ENCODE results near the gene CLIP4.

The CLIP4 gene

DNA sequence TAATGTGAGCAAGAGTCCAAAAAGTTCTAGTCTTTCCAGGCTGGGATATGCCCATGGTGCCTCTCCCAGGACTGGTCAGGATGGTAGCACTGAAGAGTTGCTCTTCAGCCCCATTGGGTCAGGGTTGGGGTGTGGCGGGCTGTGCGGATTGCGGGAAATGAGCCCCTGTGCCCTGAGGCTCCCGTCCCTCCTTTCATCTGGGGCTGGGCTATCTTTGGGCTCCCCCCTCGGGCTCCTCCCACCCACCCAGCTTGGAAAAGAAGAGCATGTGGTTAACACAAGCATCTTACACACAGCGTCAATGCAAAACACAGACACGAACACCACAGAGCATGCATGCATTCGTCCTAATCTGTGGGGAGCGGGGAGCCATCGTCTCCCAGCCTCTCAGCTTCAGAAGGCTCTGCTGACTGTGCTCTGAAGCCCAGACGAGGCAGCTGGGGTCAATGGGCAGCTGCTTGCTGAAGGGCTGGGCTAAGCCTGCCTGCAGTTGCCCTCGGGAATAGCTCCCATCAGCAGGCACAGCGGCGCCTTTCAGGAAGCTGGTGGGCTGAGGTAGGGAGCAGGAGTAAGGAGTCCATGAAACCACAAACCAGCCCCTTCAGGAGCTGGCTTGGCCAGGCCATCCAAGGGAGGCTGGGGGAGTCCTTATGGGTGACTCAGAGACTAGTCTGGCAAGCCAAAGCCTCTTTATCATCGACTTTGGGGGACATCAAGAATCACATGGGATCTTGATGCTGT lies 112.9 kb downstream of the CLIP4 start:
- Histone ChIP-seq H3K4me3 (ENCODE audit: low read depth, low read length) (no peak overlapping the region), H3K9me3 (ENCODE audit: control insufficient read depth, insufficient read depth, low read length) (no peaks in the 10 kb centered on the region), H3K36me3 (ENCODE audit: control insufficient read depth, insufficient read depth, low read length) (no peaks in the 10 kb centered on the region), H3K4me1 (ENCODE audit: control insufficient read depth, insufficient read depth, low read length) (no peaks in the 10 kb centered on the region), H3K9ac (ENCODE audit: low read depth, low read length) (no peak overlapping the region), H3K27me3 (ENCODE audit: control insufficient read depth, insufficient read depth, low read length) (no peaks in the 10 kb centered on the region)

DNA sequence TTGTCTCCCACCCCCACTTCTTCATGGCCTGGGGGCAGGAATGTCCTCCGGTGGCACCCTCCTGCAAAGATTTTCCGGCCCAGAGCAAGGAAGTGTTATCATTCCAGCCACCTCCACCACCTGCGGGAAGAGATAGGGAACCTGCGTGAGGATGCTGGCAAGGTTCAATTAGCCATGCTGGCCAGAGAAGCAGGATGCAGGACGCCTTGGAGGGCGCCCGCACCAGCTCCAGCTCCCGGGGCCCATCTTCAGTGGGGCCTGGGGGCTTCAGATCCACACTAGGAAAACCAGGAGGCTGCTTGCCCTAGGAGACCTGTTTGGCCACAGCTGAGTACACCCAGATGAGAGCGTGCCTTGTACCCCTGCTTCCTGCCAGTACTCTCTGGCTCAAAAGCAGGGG lies 113.7 kb downstream of the CLIP4 start:
- no peaks in the 10 kb centered on the region for H3K9me3 ChIP-seq (ENCODE audit: control insufficient read depth, insufficient read depth, low read length)
- H3K27me3 ChIP-seq (ENCODE audit: control insufficient read depth, insufficient read depth, low read length), result no peaks in the 10 kb centered on the region
- no peaks in the 10 kb centered on the region for H3K4me1 ChIP-seq (ENCODE audit: control insufficient read depth, insufficient read depth, low read length)
- H3K4me3 ChIP-seq (ENCODE audit: low read depth, low read length), result no peak overlapping the region
- no peak overlapping the region for H3K9ac ChIP-seq (ENCODE audit: low read depth, low read length)
- no peaks in the 10 kb centered on the region for H3K36me3 ChIP-seq (ENCODE audit: control insufficient read depth, insufficient read depth, low read length)

DNA sequence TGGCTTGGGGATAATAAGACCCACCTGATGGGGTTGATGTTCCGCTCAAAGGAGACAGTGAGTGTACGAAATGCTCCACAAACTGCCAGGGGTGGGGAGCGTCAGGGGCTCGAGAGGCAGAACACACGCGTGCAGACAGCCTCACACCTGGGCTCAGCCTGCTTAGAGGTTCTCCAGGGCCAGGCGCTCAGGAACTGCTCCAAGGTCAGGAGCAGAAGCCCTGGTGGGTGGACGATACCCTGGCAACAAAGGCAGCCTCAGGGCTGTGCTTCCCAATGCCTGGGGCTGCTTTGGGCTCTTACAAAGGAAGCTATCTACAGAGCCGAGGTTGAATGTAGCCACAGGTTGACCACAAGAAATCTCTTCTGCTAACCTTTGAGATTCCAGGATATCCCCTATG lies 114.4 kb downstream of the CLIP4 start:
- no peaks in the 10 kb centered on the region for H3K9me3 ChIP-seq (ENCODE audit: control insufficient read depth, insufficient read depth, low read length)
- H3K36me3 ChIP-seq (ENCODE audit: control insufficient read depth, insufficient read depth, low read length), result no peaks in the 10 kb centered on the region
- H3K27me3 ChIP-seq (ENCODE audit: control insufficient read depth, insufficient read depth, low read length), result no peaks in the 10 kb centered on the region
- no peaks in the 10 kb centered on the region for H3K4me1 ChIP-seq (ENCODE audit: control insufficient read depth, insufficient read depth, low read length)
- no peak overlapping the region for H3K4me3 ChIP-seq (ENCODE audit: low read depth, low read length)
- no peak overlapping the region for H3K9ac ChIP-seq (ENCODE audit: low read depth, low read length)

DNA sequence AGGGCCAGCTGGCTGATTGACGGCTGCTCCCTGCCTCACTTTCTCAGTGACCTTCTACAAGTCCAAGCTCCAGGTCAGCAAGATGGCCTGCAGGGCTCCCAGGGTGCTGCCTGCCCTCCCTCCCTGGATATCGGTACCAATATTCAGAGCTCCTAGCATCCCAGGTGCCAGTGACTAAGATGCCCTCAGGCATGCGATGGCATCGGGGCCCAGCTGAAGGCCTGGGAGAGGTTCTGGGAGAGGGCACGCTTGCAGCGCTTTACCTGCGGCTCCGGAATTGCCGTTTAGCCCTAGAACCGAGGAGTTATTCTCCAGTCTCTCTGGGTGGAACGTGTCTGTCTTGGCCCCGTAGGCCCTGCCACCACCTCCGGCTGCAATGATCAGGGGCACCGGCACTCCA lies 116.8 kb downstream of the CLIP4 start:
- Histone ChIP-seq H3K9me3 (ENCODE audit: control insufficient read depth, insufficient read depth, low read length) (no peaks in the 10 kb centered on the region), H3K27me3 (ENCODE audit: control insufficient read depth, insufficient read depth, low read length) (no peaks in the 10 kb centered on the region), H3K36me3 (ENCODE audit: control insufficient read depth, insufficient read depth, low read length) (no peaks in the 10 kb centered on the region), H3K4me1 (ENCODE audit: control insufficient read depth, insufficient read depth, low read length) (no peaks in the 10 kb centered on the region), H3K4me3 (ENCODE audit: low read depth, low read length) (no peak overlapping the region), H3K9ac (ENCODE audit: low read depth, low read length) (no peak overlapping the region)

DNA sequence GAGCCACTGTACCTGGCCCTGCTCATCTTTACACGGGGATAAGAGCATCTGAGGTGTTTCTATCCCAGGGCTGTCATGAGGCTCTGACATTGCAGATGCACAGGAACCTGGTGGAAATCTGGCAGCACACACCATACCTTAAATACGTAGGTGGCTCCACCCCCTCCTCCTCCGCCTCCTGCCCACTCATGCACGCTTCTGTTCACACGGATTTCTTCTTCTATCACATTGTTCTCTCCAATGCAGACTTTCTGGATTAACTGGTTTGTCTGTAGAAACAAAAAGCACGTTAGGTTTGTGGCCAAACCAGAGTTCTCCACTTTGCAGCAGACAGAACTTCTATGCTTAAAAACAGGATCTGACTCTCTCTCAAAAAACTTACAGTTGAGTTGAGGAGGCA lies 118.2 kb downstream of the CLIP4 start:
- no peak overlapping the region for H3K4me3 ChIP-seq (ENCODE audit: low read depth, low read length)

DNA sequence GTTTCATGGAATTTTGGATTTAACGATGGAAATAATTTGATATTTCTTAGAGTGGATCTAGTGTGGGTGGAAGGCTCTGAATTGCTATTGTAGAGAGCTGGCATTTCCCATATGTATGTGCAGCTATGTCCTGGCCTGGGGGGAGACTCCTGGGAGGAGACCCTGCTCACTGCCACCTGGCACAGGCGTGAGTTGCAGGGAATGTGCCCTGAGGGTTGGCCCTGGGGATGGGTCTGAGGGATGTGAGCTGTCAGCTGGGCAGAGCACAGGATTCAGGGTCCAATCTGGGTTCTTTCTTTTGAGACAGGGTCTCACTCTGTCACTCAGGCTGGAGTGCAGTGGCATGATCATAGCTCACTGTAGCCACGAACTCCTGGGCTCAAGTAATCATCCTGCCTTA lies 120.2 kb downstream of the CLIP4 start:
- Histone ChIP-seq H3K36me3 (ENCODE audit: control insufficient read depth, insufficient read depth, low read length) (no peaks in the 10 kb centered on the region), H3K4me1 (ENCODE audit: control insufficient read depth, insufficient read depth, low read length) (no peaks in the 10 kb centered on the region), H3K9me3 (ENCODE audit: control insufficient read depth, insufficient read depth, low read length) (no peaks in the 10 kb centered on the region), H3K4me3 (ENCODE audit: low read depth, low read length) (no peak overlapping the region), H3K9ac (ENCODE audit: low read depth, low read length) (no peak overlapping the region), H3K27me3 (ENCODE audit: control insufficient read depth, insufficient read depth, low read length) (no peaks in the 10 kb centered on the region)

More for the DNA sequence above, 118.2 kb downstream of the CLIP4 start:
- no peak overlapping the region for H3K9ac ChIP-seq (ENCODE audit: low read depth, low read length)
- no peaks in the 10 kb centered on the region for H3K9me3 ChIP-seq (ENCODE audit: control insufficient read depth, insufficient read depth, low read length)
- H3K4me1 ChIP-seq (ENCODE audit: control insufficient read depth, insufficient read depth, low read length), result no peaks in the 10 kb centered on the region
- H3K36me3 ChIP-seq (ENCODE audit: control insufficient read depth, insufficient read depth, low read length), result no peaks in the 10 kb centered on the region
- no peaks in the 10 kb centered on the region for H3K27me3 ChIP-seq (ENCODE audit: control insufficient read depth, insufficient read depth, low read length)

DNA sequence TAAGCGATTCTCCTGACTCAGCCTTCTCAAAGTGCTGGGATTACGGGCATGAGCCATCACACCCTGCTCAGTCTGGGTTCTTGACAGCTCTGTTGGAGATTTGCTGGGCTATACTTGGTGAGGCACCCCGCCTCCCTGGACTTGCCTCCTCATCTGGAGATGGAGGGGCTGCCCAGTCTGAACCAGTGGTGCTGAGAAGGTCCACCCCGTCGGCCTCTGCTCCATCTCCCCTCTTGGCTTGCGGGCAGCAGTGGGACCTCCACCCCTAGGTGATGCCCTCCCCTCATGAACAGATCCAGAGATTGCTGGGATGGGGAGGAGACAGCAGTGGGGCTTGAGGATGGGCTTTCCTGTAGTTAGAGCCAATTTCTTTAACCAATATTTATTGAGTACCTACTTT lies 120.9 kb downstream of the CLIP4 start:
- H3K9me3 ChIP-seq (ENCODE audit: control insufficient read depth, insufficient read depth, low read length), result no peaks in the 10 kb centered on the region
- no peak overlapping the region for H3K4me3 ChIP-seq (ENCODE audit: low read depth, low read length)
- H3K9ac ChIP-seq (ENCODE audit: low read depth, low read length), result no peak overlapping the region
- H3K27me3 ChIP-seq (ENCODE audit: control insufficient read depth, insufficient read depth, low read length), result no peaks in the 10 kb centered on the region
- H3K4me1 ChIP-seq (ENCODE audit: control insufficient read depth, insufficient read depth, low read length), result no peaks in the 10 kb centered on the region
- no peaks in the 10 kb centered on the region for H3K36me3 ChIP-seq (ENCODE audit: control insufficient read depth, insufficient read depth, low read length)

DNA sequence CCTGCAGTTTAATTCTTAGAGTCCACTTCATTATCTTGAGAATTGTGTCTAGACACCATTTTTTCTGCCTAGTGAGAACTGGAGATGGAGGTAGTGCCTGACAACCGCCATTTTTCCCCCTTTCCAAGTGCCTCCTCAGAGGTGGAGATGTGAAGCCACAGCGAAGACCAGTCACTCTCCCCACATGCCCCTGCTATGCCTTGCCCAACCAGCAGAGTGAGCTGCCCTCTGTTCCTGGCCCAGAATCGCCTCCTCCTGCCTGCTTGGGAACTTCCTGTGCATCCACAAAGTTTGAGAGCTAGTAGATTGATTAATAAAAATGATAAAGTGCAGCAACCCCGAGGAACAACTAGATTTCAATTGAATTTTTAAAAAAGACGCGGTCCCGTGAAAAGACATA lies 123.3 kb downstream of the CLIP4 start:
- Histone ChIP-seq H3K9ac (ENCODE audit: low read depth, low read length) (no peak overlapping the region), H3K4me1 (ENCODE audit: control insufficient read depth, insufficient read depth, low read length) (no peaks in the 10 kb centered on the region), H3K36me3 (ENCODE audit: control insufficient read depth, insufficient read depth, low read length) (no peaks in the 10 kb centered on the region), H3K27me3 (ENCODE audit: control insufficient read depth, insufficient read depth, low read length) (no peaks in the 10 kb centered on the region), H3K4me3 (ENCODE audit: low read depth, low read length) (no peak overlapping the region), H3K9me3 (ENCODE audit: control insufficient read depth, insufficient read depth, low read length) (no peaks in the 10 kb centered on the region)

All from iPS-15b (cell line).